Astrocyte of the hippocampus (primary cell): ENCODE results near the gene SAMD14.

Experiments used
- DNase-seq: peaks from one replicate; pipeline ENCODE4 v3.0.0; 2011; ENCODE audit warnings: low read depth, low spot score

The SAMD14 gene

GRCh38 chr17:50133769-50134099 is 3.8 kb upstream of the SAMD14 start:
- no peak for DNase-seq

- DNase-seq = peak; percentile 86
Measured at GRCh38 chr17:50133028-50133768, 3.2 kb upstream of the SAMD14 start.

GRCh38 chr17:50132104-50132794 is 2.3 kb upstream of the SAMD14 start:
- DNase-seq = no peak

- no peak for DNase-seq
Measured at GRCh38 chr17:50130559-50131305, 772 bp upstream of the SAMD14 start.

GRCh38 chr17:50129353-50129727 is 620 bp downstream of the SAMD14 start:
- no peak for DNase-seq

- peak; percentile 62 for DNase-seq
Measured at GRCh38 chr17:50128441-50129352, 1.3 kb downstream of the SAMD14 start.

- peak; percentile 37 for DNase-seq
Measured at GRCh38 chr17:50127697-50128361, 2.1 kb downstream of the SAMD14 start.

- no peak for DNase-seq
Measured at GRCh38 chr17:50125420-50125997, 4.5 kb downstream of the SAMD14 start.

- DNase-seq = peak; percentile 82
Measured at GRCh38 chr17:50123649-50124349, 6.2 kb downstream of the SAMD14 start.

GRCh38 chr17:50122945-50123344 is 7.0 kb downstream of the SAMD14 start:
- no peak for DNase-seq

- no peak for DNase-seq
Measured at GRCh38 chr17:50120475-50121253, 9.3 kb downstream of the SAMD14 start.

- no peak for DNase-seq
Measured at GRCh38 chr17:50118828-50119218, 11.1 kb downstream of the SAMD14 start.

GRCh38 chr17:50118076-50118827 is 11.7 kb downstream of the SAMD14 start:
- no peak for DNase-seq

GRCh38 chr17:50117202-50118051 is 12.5 kb downstream of the SAMD14 start:
- peak; percentile 89 for DNase-seq

- no peak for DNase-seq
Measured at GRCh38 chr17:50115756-50116155, 14.2 kb downstream of the SAMD14 start.

- DNase-seq = peak; percentile 74
Measured at GRCh38 chr17:50114849-50115357, 15.1 kb downstream of the SAMD14 start.

GRCh38 chr17:50114401-50114800 is 15.6 kb downstream of the SAMD14 start:
- no peak for DNase-seq
